Muscle of leg (tissue), 11 donors: ENCODE measurements around the gene CACTIN. TPM values are rescaled to one million over a fixed set of nuclear protein-coding genes. Genes with fewer than 3 reads are reported as not detected.
A peak's percentile ranks its signal among the peaks of the same experiment; 100 is the strongest.

ENCODE experiments used
- DNase-seq: peaks from one replicate; pipeline ENCODE4 v3.0.0; 2013
- H3K27ac ChIP-seq: one replicate; pipeline ENCODE4 v1.5.1; 2013; ENCODE audit warnings: mild to moderate bottlenecking, low read length, control low read depth
- H3K27me3 ChIP-seq: one replicate; pipeline ENCODE4 v1.6.1; 2013; ENCODE audit warnings: low read length; ENCODE audit not compliant: control insufficient read depth, insufficient read depth
- H3K36me3 ChIP-seq: one replicate; pipeline ENCODE4 v1.6.1; 2013; ENCODE audit warnings: low read length; ENCODE audit not compliant: control insufficient read depth, insufficient read depth
- H3K4me1 ChIP-seq: one replicate; pipeline ENCODE4 v1.6.1; 2013; ENCODE audit warnings: low read length; ENCODE audit not compliant: control insufficient read depth, insufficient read depth
- H3K4me3 ChIP-seq: one replicate; pipeline ENCODE4 v1.5.1; 2013; ENCODE audit warnings: low read length, control low read depth
- H3K9me3 ChIP-seq: replicated peaks from 2 replicates; pipeline ENCODE4 v1.6.1; 2013; ENCODE audit warnings: low read depth, low read length; ENCODE audit not compliant: control insufficient read depth
- WGBS: methylation state at CpG from one replicate; pipeline ENCODE4 v1.1.5; 2013; ENCODE audit warnings: missing lambda C conversion rate; ENCODE audit not compliant: insufficient coverage; 5-methylcytosine and 5-hydroxymethylcytosine counted together
- polyA plus RNA-seq, 8 donors: library from polyadenylated mRNA; unstranded; fragments of 120-200 nt; gene quantifications; one replicate each; pipeline versions ENCODE4 v1.2.1 to v1.2.3, GENCODE V29; 2013; ENCODE audit warnings: inconsistent platforms in 1 of 8, low replicate concordance in 1 of 8; ENCODE audit not compliant: insufficient read length in 8 of 8, insufficient read depth in 1 of 8
- total RNA-seq: library from RNA; stranded (reverse); fragments of 120-200 nt; gene quantifications from one replicate; pipeline ENCODE4 v1.2.4, GENCODE V29; 2013

The CACTIN gene
- total and polyA plus RNA-seq, 9 donors, result 20.1 to 24.1 (median 22.6) TPM

- no peaks in the 10 kb centered on the region for H3K9me3 ChIP-seq
- peaks cover 57% of the 10 kb centered on the region for H3K36me3 ChIP-seq
- no peaks in the 10 kb centered on the region for H3K27me3 ChIP-seq
- H3K4me1 ChIP-seq, result peaks cover 7% of the 10 kb centered on the region
- DNase-seq, result peak; percentile 74
- no peak overlapping the region for H3K27ac ChIP-seq
- no peak overlapping the region for H3K4me3 ChIP-seq
- 46% methylated on average over 29 of the region's 31 CpGs for WGBS
Measured at GRCh38 chr19:3618144-3618810, 8.3 kb downstream of the CACTIN start.

GRCh38 chr19:3617463-3617862 lies 9.1 kb downstream of the CACTIN start:
- Histone ChIP-seq H3K9me3 (no peaks in the 10 kb centered on the region), H3K36me3 (peaks cover 55% of the 10 kb centered on the region), H3K27ac (peak overlapping the region; percentile 53), H3K4me1 (peaks cover 7% of the 10 kb centered on the region), H3K27me3 (no peaks in the 10 kb centered on the region), H3K4me3 (no peak overlapping the region)
- WGBS, result 55% methylated on average over 17 of the region's 19 CpGs
- no peak for DNase-seq

GRCh38 chr19:3615524-3616135 lies 11.0 kb downstream of the CACTIN start:
- no peak for DNase-seq
- Histone ChIP-seq H3K4me3 (no peak overlapping the region), H3K27me3 (no peaks in the 10 kb centered on the region), H3K36me3 (peaks cover 54% of the 10 kb centered on the region), H3K27ac (no peak overlapping the region), H3K9me3 (no peaks in the 10 kb centered on the region), H3K4me1 (peaks cover 7% of the 10 kb centered on the region)
- WGBS, result 89% methylated on average over 26 of the region's 26 CpGs

- DNase-seq, result no peak
- H3K4me1 ChIP-seq, result peaks cover 10% of the 10 kb centered on the region
- H3K36me3 ChIP-seq, result peaks cover 52% of the 10 kb centered on the region
- WGBS, result 93% methylated on average over 16 of the region's 18 CpGs
- H3K9me3 ChIP-seq, result no peaks in the 10 kb centered on the region
- H3K27me3 ChIP-seq, result no peaks in the 10 kb centered on the region
- no peak overlapping the region for H3K4me3 ChIP-seq
- no peak overlapping the region for H3K27ac ChIP-seq
Measured at GRCh38 chr19:3614858-3615505, 11.6 kb downstream of the CACTIN start.

- Histone ChIP-seq H3K27ac (no peak overlapping the region), H3K9me3 (no peaks in the 10 kb centered on the region), H3K4me3 (no peak overlapping the region), H3K27me3 (no peaks in the 10 kb centered on the region), H3K4me1 (peaks cover 15% of the 10 kb centered on the region), H3K36me3 (peaks cover 42% of the 10 kb centered on the region)
- no peak for DNase-seq
- 91% methylated on average over 24 of the region's 39 CpGs for WGBS
Measured at GRCh38 chr19:3613818-3614661, 12.6 kb downstream of the CACTIN start.

GRCh38 chr19:3612901-3613741 lies 13.5 kb downstream of the CACTIN start:
- peaks cover 41% of the 10 kb centered on the region for H3K36me3 ChIP-seq
- WGBS, result 73% methylated on average over 76 of the region's 79 CpGs
- DNase-seq, result no peak
- H3K4me1 ChIP-seq, result peaks cover 18% of the 10 kb centered on the region
- no peaks in the 10 kb centered on the region for H3K9me3 ChIP-seq
- no peak overlapping the region for H3K27ac ChIP-seq
- H3K27me3 ChIP-seq, result peaks cover 3% of the 10 kb centered on the region
- H3K4me3 ChIP-seq, result no peak overlapping the region

- Histone ChIP-seq H3K4me3 (no peak overlapping the region), H3K4me1 (peaks cover 25% of the 10 kb centered on the region), H3K9me3 (no peaks in the 10 kb centered on the region), H3K36me3 (peaks cover 36% of the 10 kb centered on the region), H3K27ac (no peak overlapping the region), H3K27me3 (peaks cover 11% of the 10 kb centered on the region)
- DNase-seq, result no peak
- WGBS, result 95% methylated on average over 32 of the region's 33 CpGs
Measured at GRCh38 chr19:3612330-3612729, 14.3 kb downstream of the CACTIN start.

GRCh38 chr19:3611841-3612240 lies 14.7 kb downstream of the CACTIN start:
- Histone ChIP-seq H3K36me3 (peaks cover 36% of the 10 kb centered on the region), H3K4me3 (no peak overlapping the region), H3K27me3 (peaks cover 16% of the 10 kb centered on the region), H3K9me3 (no peaks in the 10 kb centered on the region), H3K27ac (no peak overlapping the region), H3K4me1 (peaks cover 29% of the 10 kb centered on the region)
- WGBS, result 92% methylated on average over 36 of the region's 36 CpGs
- no peak for DNase-seq
